Upper lobe of left lung (tissue), 4 donors: ENCODE measurements around the gene RANBP9.

Experiments
- CTCF ChIP-seq, 6 experiments: fragments of 450-650 bp in 4 of 6; fragments of 200-600 bp in 2 of 6; sonication (generic) in 2 of 6; IDR thresholded peaks; one replicate each; pipeline ENCODE4 v1.5.1; 2016 to 2019; ENCODE audit warnings: antibody characterized with exemption in 6 of 6
- POLR2A ChIP-seq, 4 donors: fragments of 450-650 bp; IDR thresholded peaks; one replicate each; pipeline ENCODE4 v1.5.1; 2016 to 2017; ENCODE audit warnings: antibody characterized with exemption in 4 of 4, mild to moderate bottlenecking in 2 of 4

- TF ChIP-seq CTCF (IDR thresholded peaks at IDR 0.05), result no peak
- TF ChIP-seq POLR2A (IDR thresholded peaks at IDR 0.05), result no peak
These were observed 68.5 kb downstream of the RANBP9 start for GRCh38 chr6:13643125-13643524.
